Occipital lobe (tissue), 2 donors: ENCODE measurements around the gene DHRS9. TPM values are rescaled to one million over a fixed set of nuclear protein-coding genes. Genes with fewer than 3 reads are reported as not detected.
"Not testable (repeated sequence)": the region's sequence is repeated elsewhere in the genome, so short reads cannot be mapped to it uniquely, and the experiment has no call there.

ENCODE experiments used
- DNase-seq: peaks from one replicate; lab custom pipeline; 2025; lab: John Stamatoyannopoulos, UW
- total RNA-seq: library from RNA; depleted of rRNA; stranded (reverse); fragments of >200 nt; gene quantifications from one replicate; pipeline ENCODE4 v1.2.3, GENCODE V29; 2014

DHRS9 gene
- total RNA-seq, 1 donor from 2014 or later = 0.94 TPM

DNA sequence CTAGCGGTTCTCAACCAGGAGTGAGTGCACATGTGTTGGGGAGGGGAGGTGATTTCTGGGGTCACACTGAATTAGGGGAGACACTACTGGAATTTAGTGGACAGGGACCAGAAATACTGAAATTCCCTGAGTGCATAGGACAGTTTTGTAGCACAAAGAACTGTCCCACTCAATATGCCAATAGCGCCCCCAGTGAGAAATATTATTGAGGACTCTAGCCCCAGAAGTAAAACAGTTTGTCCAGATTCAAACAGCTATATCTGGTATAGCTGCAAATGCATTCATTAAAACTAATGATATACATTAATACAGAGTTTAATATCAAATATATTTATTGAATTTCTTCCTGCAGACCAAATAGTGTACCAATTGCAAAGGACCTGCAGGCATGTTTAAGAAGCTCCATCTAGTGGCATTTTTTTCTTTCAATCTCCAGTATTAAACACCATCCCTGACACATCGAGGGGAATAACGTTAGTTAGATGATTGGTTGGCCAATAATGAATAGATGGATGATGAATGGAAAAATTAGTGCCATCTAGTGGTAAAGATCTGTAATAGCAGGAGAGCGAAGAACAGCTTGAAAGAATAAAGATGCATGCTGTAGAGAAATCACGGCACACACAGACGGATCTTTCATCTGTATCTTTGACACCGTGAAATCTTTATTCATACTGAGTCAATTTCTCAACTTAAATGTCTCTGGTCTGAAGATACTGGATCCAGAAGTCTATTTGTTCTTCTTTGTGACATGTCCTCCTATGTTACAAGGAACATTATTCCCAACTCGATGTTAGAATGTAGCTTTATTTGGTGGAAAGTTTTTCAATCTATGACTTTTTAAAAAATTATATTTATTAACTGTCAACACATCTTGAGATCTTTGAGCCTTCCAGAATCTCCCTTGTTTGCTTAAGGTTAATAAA is 62.5 kb downstream of the DHRS9 start:
- no peak for DNase-seq

DNA sequence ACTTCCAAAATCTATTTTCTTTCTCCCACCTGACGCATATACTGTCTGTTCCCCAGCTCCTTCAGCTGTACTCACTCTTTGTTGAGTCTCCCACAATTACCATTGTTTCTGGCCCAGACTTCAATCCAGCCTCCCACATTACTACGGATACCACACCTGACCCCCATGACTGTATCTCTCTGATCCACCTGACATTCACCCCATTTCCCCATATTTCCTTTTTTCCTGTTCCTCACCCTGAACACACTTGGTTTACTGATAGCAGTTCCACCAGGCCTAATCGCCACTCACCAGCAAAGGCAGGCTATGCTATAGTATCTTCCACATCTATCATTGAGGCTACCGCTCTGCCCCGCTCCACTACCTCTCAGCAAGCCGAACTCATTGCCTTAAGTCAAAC is 64.9 kb downstream of the DHRS9 start:
- DNase-seq = not testable (repeated sequence)

DNA sequence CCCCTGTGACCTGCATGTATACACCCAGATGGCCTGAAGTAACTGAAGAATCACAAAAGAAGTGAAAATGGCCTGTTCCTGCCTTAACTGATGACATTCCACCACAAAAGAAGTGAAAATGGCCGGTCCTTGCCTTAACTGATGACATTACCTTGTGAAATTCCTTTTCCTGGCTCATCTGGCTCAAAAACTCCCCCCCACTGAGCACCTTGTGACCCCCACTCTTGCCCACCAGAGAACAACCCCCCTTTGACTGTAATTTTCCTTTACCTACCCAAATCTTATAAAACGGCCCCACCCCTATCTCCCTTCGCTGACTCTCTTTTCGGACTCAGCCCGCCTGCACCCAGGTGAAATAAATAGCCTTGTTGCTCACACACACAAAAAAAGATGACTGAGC is 67.1 kb downstream of the DHRS9 start:
- not testable (repeated sequence) for DNase-seq

DNA sequence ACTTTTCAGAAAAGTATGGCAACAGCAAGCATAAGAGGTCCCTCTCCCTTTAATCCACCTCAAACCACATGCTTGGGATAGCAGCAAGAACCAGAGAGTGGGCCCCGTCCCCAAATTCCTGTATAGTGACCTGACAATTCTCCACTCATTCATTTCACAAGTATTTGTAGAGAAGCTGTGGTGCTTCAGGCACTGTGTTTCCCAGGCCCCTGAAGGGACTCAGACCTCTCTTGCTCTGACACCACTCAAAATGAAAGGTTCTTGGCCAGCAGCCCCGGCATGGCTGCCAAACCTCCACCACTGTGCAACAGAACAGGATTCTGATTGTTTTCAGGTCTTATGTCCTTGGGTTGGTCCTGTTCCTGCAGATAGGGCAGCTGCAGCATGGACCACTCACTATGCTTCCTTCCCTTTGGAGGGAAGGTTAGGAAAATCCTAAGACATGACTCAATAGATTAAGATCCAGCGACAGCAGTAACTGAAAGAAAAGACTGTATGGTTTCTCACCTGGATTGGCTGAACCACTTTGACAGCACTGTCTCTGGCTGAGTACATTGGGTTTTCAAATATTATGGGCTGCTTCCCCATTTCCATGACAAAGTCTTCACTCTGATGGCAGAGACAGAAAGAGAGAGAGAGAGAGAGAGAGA is 67.6 kb downstream of the DHRS9 start:
- no peak for DNase-seq

DNA sequence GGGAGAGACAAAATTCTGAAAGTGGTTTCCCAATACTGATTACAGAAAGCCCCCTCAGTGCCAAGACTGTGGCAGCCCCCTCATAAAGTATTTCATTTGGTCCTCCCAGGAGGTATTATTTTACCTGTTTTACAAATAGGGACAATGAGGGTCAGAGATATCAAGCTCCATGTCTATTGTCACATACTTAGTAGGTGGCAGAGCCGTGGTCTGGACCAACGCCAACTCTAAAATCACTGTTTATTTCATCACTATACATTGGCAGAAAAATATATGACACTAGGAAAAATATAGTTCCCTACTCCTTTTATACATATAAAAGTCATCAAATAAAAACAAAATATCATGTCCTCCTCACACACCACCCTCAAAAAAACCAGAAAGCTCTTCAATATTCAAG is 68.6 kb downstream of the DHRS9 start:
- DNase-seq = no peak

DNA sequence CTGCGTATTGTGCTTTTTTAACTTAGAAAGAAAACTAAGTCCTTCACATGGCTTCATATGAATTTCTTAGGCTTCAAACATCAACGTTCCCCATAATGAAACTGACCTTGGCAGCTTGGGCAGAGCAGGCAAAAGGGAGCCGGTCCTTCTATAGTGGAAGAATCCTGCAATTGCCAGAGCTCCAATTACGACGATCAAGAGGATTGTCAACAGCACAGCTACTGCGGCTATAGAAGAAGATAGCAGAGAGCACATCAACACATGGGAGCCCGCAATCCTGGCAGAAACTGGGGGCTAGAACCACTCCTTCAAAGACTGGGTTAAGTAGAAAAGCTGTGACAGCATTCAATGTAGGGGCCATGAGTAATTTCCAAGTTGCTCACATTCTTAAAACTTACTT is 69.8 kb downstream of the DHRS9 start:
- DNase-seq = no peak

DNA sequence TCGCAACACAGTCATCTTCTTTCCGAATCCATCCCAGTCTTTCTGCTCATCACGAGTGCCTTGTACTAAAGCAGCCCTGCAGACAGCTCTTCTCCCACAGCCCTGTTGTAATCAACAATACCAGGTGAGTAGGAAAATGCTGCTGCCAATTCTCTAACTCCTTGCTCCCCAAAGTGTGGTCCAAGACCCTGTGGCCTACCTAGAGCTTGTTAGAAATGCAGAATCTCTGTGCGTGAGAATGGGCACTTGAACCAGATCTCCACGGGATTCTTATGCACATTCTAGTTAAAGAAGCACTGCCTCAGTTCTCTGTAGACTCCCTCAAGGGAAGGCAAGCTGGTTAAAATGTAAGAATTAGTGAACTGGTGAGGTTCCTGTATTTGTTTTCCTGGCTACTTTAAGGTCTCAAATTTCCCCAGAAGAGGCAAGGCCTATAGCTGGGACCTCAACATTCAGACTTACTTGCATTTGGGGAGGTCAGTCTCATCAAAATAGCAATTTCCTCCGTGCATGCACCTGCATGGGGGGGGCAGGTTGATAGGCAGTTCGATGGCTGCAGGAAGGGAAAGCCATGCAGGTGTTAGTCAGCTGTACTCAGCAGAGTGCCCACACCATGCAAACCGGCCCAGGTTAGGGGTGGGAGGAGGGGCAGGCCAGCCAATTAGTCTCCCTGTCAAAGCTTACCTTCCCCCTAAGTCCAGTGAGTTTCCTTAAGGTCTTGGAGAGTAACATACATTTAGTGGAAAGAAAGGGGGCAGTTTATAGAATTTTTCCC is 70.8 kb downstream of the DHRS9 start:
- DNase-seq = no peak

DNA sequence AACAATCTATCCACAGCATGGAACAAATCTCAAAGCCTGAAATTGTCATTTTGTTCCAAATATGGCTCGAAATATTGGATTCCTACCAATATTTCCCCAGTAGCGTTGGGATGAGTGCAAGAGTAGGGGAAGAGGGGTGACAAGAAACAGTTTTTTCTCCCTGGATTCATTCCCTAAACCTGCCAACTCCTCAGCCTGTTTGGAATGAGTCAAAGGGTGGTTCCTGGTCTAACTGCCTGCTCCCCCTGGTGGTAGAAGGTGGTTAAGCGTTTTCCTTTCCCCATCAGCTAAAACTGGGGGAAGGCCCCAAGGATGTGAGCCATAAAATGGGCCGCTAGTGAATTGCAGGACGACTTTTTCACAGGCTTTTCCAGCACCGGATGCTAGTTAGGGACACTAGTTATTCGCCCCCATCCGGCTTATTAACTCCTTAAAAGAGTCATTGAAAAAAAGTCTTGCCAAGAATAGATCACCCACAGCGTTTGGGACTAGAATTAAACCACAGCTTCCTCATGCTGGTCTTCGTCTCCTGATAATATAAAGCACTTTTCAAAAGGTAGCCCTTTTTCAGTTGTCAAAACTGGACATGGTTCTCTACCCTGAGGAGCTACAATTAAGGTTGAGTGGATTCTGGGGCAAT is 72.5 kb downstream of the DHRS9 start:
- no peak for DNase-seq

DNA sequence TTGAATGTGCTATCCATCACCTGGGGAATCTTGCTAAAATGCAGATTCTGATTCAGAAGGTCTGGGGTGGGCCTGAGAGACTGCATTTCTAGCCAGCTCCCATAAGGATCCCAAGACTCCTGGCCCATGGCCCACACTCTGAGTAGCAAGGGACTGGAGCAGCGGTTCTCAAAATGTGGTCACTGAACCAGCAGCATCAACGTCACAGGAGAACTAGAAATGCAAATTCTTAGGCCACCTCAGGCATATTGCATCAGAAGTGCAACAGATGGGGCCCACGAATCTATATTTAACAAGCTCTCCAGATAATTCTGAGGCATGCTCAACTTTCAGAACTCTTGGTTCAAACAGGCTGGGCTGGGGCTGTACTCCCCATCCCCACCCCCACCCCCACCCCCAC is 74.6 kb downstream of the DHRS9 start:
- DNase-seq = no peak

Other genes with a start within 250 kb of the DHRS9 start
- gene SPC25, start 179.1 kb upstream of the DHRS9 start, total RNA-seq = 3.4 TPM
- not detected for gene G6PC2, start 168.3 kb upstream of the DHRS9 start, total RNA-seq
- 0.16 TPM for gene ABCB11, start 38.2 kb upstream of the DHRS9 start, total RNA-seq